Neuronal stem cell (in vitro differentiated cells): ENCODE results near the gene ADSL.
A peak's percentile ranks its signal among the peaks of the same experiment; 100 is the strongest.

ENCODE experiments used
- DNase-seq: peaks from one replicate; pipeline ENCODE4 v3.0.0-alpha.2; 2013; ENCODE audit warnings: low spot score
- H2AFZ ChIP-seq: one replicate; pipeline ENCODE4 v1.6.1; 2013; ENCODE audit warnings: mild to moderate bottlenecking, low read length, inconsistent platforms
- H2AK5ac ChIP-seq: 2 replicates; pipeline ENCODE4 v1.6.1; 2013; ENCODE audit warnings: low read depth, mild to moderate bottlenecking, inconsistent platforms, low read length, moderate library complexity, mixed read lengths
- H2BK120ac ChIP-seq: 2 replicates; pipeline ENCODE4 v1.6.1; 2013; ENCODE audit warnings: low read depth, mild to moderate bottlenecking, inconsistent platforms, low read length, moderate library complexity, mixed read lengths
- H2BK12ac ChIP-seq: one replicate; pipeline ENCODE4 v1.6.1; 2013; ENCODE audit warnings: low read length, inconsistent platforms
- H2BK15ac ChIP-seq: 2 replicates; pipeline ENCODE4 v1.6.1; 2013; ENCODE audit warnings: mild to moderate bottlenecking, low read length, inconsistent platforms, mixed read lengths
- H2BK5ac ChIP-seq: one replicate; pipeline ENCODE4 v1.6.1; 2013; ENCODE audit warnings: inconsistent platforms, mild to moderate bottlenecking, low read length, moderate library complexity
- H3K14ac ChIP-seq: one replicate; pipeline ENCODE4 v1.6.1; 2013; ENCODE audit warnings: low read length, inconsistent platforms
- H3K18ac ChIP-seq: 2 replicates; pipeline ENCODE4 v1.6.1; 2013; ENCODE audit warnings: low read length, inconsistent platforms
- H3K23ac ChIP-seq: 2 replicates; pipeline ENCODE4 v1.6.1; 2013; ENCODE audit warnings: low read depth, mild to moderate bottlenecking, mixed read lengths, low read length, inconsistent platforms; ENCODE audit not compliant: poor library complexity
- H3K27ac ChIP-seq: replicated peaks from 3 replicates; pipeline ENCODE4 v1.5.1; 2013; ENCODE audit warnings: low read length, inconsistent platforms
- H3K27me3 ChIP-seq, 3 experiments: 2 replicates each; pipeline ENCODE4 v1.6.1; 2013; ENCODE audit warnings: low read length in 3 of 3, mild to moderate bottlenecking in 2 of 3, inconsistent platforms in 1 of 3, low read depth in 1 of 3, mixed read lengths in 1 of 3, moderate library complexity in 1 of 3; ENCODE audit not compliant: control insufficient read depth in 3 of 3, insufficient read depth in 3 of 3
- H3K36me3 ChIP-seq, 2 donors: replicated peaks in 1 of 2; 2 replicates each; pipeline ENCODE4 v1.6.1; 2013; ENCODE audit warnings: low read length in 2 of 2; ENCODE audit not compliant: control insufficient read depth in 2 of 2, insufficient read depth in 2 of 2
- H3K4ac ChIP-seq: 2 replicates; pipeline ENCODE4 v1.6.1; 2013; ENCODE audit warnings: inconsistent platforms, mild to moderate bottlenecking, low read length, moderate library complexity
- H3K4me1 ChIP-seq, 2 donors: 1 replicate in 1 of 2; 2 replicates in 1 of 2; pipeline ENCODE4 v1.6.1; 2013; ENCODE audit warnings: low read length in 2 of 2, low read depth in 1 of 2; ENCODE audit not compliant: control insufficient read depth in 2 of 2, insufficient read depth in 1 of 2
- H3K4me2 ChIP-seq: one replicate; pipeline ENCODE4 v1.6.1; 2013; ENCODE audit warnings: mild to moderate bottlenecking, low read length, inconsistent platforms; ENCODE audit not compliant: insufficient read depth, poor library complexity, severe bottlenecking
- H3K4me3 ChIP-seq, 2 donors: 2 replicates each; pipeline ENCODE4 v1.5.1; 2013; ENCODE audit warnings: low read length in 2 of 2, mild to moderate bottlenecking in 2 of 2, inconsistent platforms in 1 of 2, moderate library complexity in 1 of 2
- H3K79me1 ChIP-seq: one replicate; pipeline ENCODE4 v1.6.1; 2013; ENCODE audit warnings: low read depth, mild to moderate bottlenecking, inconsistent platforms, low read length, moderate library complexity
- H3K9ac ChIP-seq: one replicate; pipeline ENCODE4 v1.6.1; 2013; ENCODE audit warnings: mild to moderate bottlenecking, low read depth, low read length, inconsistent platforms; ENCODE audit not compliant: poor library complexity
- H3K9me3 ChIP-seq, 2 donors: replicated peaks in 1 of 2; 2 replicates each; pipeline versions ENCODE3 to v1.6.1; 2013; ENCODE audit warnings: low read length in 2 of 2, mild to moderate bottlenecking in 2 of 2, inconsistent platforms in 1 of 2, low read depth in 1 of 2, mixed read lengths in 1 of 2, moderate library complexity in 1 of 2; ENCODE audit not compliant: control insufficient read depth in 2 of 2, insufficient read depth in 1 of 2
- H4K8ac ChIP-seq: one replicate; pipeline ENCODE4 v1.6.1; 2013; ENCODE audit warnings: low read depth, mild to moderate bottlenecking, inconsistent platforms, low read length, moderate library complexity
- H4K91ac ChIP-seq: one replicate; pipeline ENCODE4 v1.6.1; 2013; ENCODE audit warnings: low read length, low read depth, mild to moderate bottlenecking, inconsistent platforms; ENCODE audit not compliant: poor library complexity
- WGBS, 2 donors: extraction: QIAGEN DNeasy Blood & Tissue Kit; methylation state at CpG; one replicate each; pipeline ENCODE4 v1.1.7; 2013; ENCODE audit warnings: missing lambda C conversion rate in 2 of 2, mixed read lengths in 1 of 2; ENCODE audit not compliant: insufficient read length in 2 of 2, insufficient replicate concordance in 1 of 2; ENCODE audit errors: extremely low coverage in 2 of 2; 5-methylcytosine and 5-hydroxymethylcytosine counted together

Gene ADSL

DNA sequence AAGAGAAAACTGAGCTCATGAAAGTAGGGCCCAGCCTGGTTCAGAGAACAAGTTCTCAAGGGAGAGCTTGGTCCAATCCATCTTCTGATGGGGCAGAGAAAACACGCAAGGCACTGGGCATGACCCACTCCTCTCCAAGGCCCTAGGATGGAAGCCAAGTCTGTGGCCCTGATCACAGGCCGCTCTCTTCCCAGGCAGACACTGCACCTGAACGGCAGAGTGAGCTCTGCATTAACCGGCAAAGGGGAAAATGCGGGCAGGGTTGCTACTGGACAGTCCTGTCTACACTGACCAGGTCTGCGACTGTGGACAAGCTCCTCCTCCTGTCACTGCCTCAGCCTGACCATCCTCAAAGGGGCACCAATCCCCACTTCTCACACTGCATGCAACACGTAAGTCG is 73.4 kb downstream of the ADSL start:
- H3K4me3 ChIP-seq = peak overlapping the region in 1 of 2 donors; percentile 15
- H3K9me3 ChIP-seq = no peaks in the 10 kb centered on the region
- no peak overlapping the region for H4K8ac ChIP-seq
- no peak overlapping the region for H3K27ac ChIP-seq
- no peak overlapping the region for H4K91ac ChIP-seq
- H3K4me1 ChIP-seq = no peaks in the 10 kb centered on the region
- H3K14ac ChIP-seq = no peak overlapping the region
- H3K27me3 ChIP-seq = no peaks in the 10 kb centered on the region
- no peak overlapping the region for H3K4me2 ChIP-seq
- no peak overlapping the region for H2BK120ac ChIP-seq
- H2BK15ac ChIP-seq = no peak overlapping the region
- DNase-seq = no peak
- no peak overlapping the region for H3K9ac ChIP-seq
- WGBS, 2 donors = no CpG with 5 or more reads among the region's 8 CpGs
- no peak overlapping the region for H3K18ac ChIP-seq
- no peak overlapping the region for H2BK5ac ChIP-seq
- no peak overlapping the region for H2AK5ac ChIP-seq
- peaks cover 57 to 83% of the 10 kb centered on the region in 2 donors for H3K36me3 ChIP-seq
- H3K4ac ChIP-seq = no peak overlapping the region
- H2AFZ ChIP-seq = no peak overlapping the region
- peaks cover 1% of the 10 kb centered on the region for H3K79me1 ChIP-seq
- peak overlapping the region; percentile 45 for H3K23ac ChIP-seq
- H2BK12ac ChIP-seq = no peak overlapping the region

DNA sequence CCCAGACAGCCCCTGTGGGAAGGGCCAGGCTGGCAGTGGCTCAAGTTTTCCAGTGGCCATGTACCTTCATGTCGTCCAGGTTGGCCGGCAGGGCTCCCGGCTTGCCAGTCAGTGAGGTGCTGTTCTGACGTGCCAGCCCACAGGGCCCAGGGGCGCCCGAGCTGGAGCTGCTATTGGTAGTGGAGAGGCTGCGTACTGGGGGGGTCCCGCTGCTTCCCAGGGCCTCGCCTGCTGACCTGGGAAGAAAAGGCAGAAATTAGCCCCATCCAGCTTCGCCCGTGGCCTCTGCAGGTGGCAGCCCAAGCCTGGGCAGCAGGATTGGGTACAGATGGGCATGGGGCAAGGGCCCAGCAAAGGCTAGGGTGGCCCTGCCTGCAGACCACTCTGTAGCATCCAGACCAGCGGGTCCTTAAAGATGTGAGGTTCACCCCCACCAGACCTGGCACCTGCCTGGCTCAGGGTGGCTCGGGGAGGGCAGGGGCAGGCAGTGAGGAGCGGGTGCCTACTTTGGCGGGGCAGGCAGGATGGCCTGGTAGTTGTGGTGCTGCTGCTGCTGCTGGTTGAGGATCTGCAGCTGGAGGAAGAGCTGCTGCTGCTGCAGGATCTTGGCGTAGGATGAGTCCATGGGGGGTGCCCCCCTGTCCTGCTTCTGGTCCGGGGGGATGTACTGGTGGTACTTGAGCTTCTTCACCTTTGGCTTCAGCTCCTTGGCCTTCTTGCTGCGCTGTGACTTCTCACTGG is 74.2 kb downstream of the ADSL start:
- H2BK120ac ChIP-seq = no peak overlapping the region
- H2AFZ ChIP-seq = no peak overlapping the region
- H3K27ac ChIP-seq = no peak overlapping the region
- WGBS, 2 donors = no CpG with 5 or more reads among the region's 18 CpGs
- no peak for DNase-seq
- H2BK15ac ChIP-seq = no peak overlapping the region
- peak overlapping the region; percentile 19 for H2BK12ac ChIP-seq
- H2BK5ac ChIP-seq = no peak overlapping the region
- H3K23ac ChIP-seq = no peak overlapping the region
- H3K9me3 ChIP-seq = no peaks in the 10 kb centered on the region
- H3K79me1 ChIP-seq = peaks cover 3% of the 10 kb centered on the region
- H3K4ac ChIP-seq = no peak overlapping the region
- no peaks in the 10 kb centered on the region for H3K27me3 ChIP-seq
- no peaks in the 10 kb centered on the region for H3K4me1 ChIP-seq
- H3K36me3 ChIP-seq = peaks cover 62 to 91% of the 10 kb centered on the region in 2 donors
- H3K14ac ChIP-seq = peak overlapping the region; percentile 71
- peak overlapping the region; percentile 40 for H3K9ac ChIP-seq
- no peak overlapping the region for H4K8ac ChIP-seq
- H4K91ac ChIP-seq = no peak overlapping the region
- H3K4me3 ChIP-seq = no peak overlapping the region
- H2AK5ac ChIP-seq = no peak overlapping the region
- no peak overlapping the region for H3K18ac ChIP-seq
- H3K4me2 ChIP-seq = no peak overlapping the region

DNA sequence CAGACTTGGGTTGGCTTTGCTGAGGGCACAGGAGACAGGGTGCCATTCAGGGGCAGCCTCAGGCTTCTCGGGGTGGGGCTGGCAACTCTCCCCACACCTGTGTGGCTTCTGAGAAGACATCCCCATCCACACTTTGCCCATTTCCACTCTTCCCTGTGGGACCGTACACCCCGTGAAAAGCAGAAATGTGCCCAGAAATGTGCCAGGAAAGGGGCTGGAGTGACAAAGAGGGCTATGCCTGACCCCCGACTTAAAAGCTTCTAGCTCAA is 74.7 kb downstream of the ADSL start:
- Histone ChIP-seq H3K9me3 (no peaks in the 10 kb centered on the region), H3K4me3 (no peak overlapping the region), H3K14ac (no peak overlapping the region), H2BK120ac (no peak overlapping the region), H3K4ac (no peak overlapping the region), H2BK5ac (no peak overlapping the region), H3K4me2 (no peak overlapping the region), H3K9ac (no peak overlapping the region), H4K91ac (no peak overlapping the region), H2BK15ac (no peak overlapping the region), H3K27ac (no peak overlapping the region), H2AFZ (no peak overlapping the region), H3K27me3 (no peaks in the 10 kb centered on the region), H2BK12ac (no peak overlapping the region), H3K36me3 (peaks cover 65 to 94% of the 10 kb centered on the region in 2 donors), H2AK5ac (no peak overlapping the region), H3K18ac (no peak overlapping the region), H3K79me1 (peaks cover 5% of the 10 kb centered on the region), H3K4me1 (no peaks in the 10 kb centered on the region), H3K23ac (no peak overlapping the region), H4K8ac (no peak overlapping the region)
- no peak for DNase-seq
- no CpG with 5 or more reads among the region's 4 CpGs for WGBS, 2 donors

DNA sequence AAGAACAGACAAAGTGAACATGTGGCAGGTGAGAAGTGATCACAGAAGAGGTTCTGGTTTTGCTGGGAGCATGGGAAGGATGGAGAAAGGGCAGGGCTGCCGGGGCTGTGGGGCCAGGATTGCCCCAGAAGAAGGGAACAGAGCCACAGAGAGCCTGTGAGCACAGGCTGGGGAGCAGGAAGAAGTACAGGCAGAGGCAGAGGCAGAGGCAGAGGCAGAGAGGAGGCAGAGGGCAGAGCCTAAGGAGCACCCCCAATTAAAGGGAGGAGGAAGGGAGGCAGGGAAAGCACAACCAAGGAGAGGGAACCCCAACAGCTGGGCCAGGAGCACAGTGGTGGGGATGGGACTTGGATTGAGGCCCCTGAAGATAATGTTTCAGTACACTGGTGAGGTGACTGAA is 75.6 kb downstream of the ADSL start:
- no peak overlapping the region for H2AK5ac ChIP-seq
- H3K79me1 ChIP-seq = peaks cover 5% of the 10 kb centered on the region
- peak overlapping the region; percentile 38 for H3K9ac ChIP-seq
- no peak for DNase-seq
- no CpG with 5 or more reads among the region's 1 CpG for WGBS, 2 donors
- no peak overlapping the region for H2BK15ac ChIP-seq
- H3K18ac ChIP-seq = no peak overlapping the region
- no peak overlapping the region for H2BK5ac ChIP-seq
- no peak overlapping the region for H3K4ac ChIP-seq
- no peaks in the 10 kb centered on the region for H3K27me3 ChIP-seq
- H4K91ac ChIP-seq = no peak overlapping the region
- no peak overlapping the region for H3K4me2 ChIP-seq
- H4K8ac ChIP-seq = no peak overlapping the region
- H2BK120ac ChIP-seq = no peak overlapping the region
- H3K14ac ChIP-seq = no peak overlapping the region
- no peaks in the 10 kb centered on the region for H3K9me3 ChIP-seq
- H3K36me3 ChIP-seq = peaks cover 58 to 93% of the 10 kb centered on the region in 2 donors
- no peaks in the 10 kb centered on the region for H3K4me1 ChIP-seq
- no peak overlapping the region for H2BK12ac ChIP-seq
- H3K4me3 ChIP-seq = no peak overlapping the region
- no peak overlapping the region for H2AFZ ChIP-seq
- no peak overlapping the region for H3K27ac ChIP-seq
- no peak overlapping the region for H3K23ac ChIP-seq
